HepG2 (cell line): ENCODE data around the gene ZNF782. TPM values are rescaled to one million over a fixed set of nuclear protein-coding genes. Genes with fewer than 3 reads are reported as not detected.

ENCODE experiments used
- ATAC-seq: fragments of 200-7000 bp; cut with Tn5 transposase; 3 replicates; pipeline ENCODE4 v1.9.1; 2020; ENCODE audit warnings: mild to moderate bottlenecking, moderate library complexity
- BruUV-seq: library from RNA; stranded (reverse); fragments of 400-500 nt; replicated peaks from 2 replicates; lab custom pipeline; 2021; lab: Mats Ljungman, UMichigan
- CTCF ChIA-PET: fragments of 300-600 bp; formaldehyde crosslinking; extraction: SDS; loops from one replicate; lab custom pipeline; 2021; ENCODE audit warnings: low total read pairs, inconsistent platforms, low intra/inter-chr PET ratio; lab: Yijun Ruan, JAX
- POLR2A ChIA-PET: fragments of 350-600 bp; sonication (Branson Sonifier 250); formaldehyde crosslinking; loops from one replicate; lab custom pipeline; 2020; ENCODE audit warnings: antibody characterized with exemption, inconsistent platforms; lab: Yijun Ruan, JAX
- DNase-seq: peaks from one replicate; pipeline ENCODE4 v3.0.0-alpha.2; 2015; ENCODE audit warnings: low spot score
- FAIRE-seq: peaks from 3 replicates; lab custom pipeline; 2011; peaks lifted over from hg19 to GRCh38; lab: Jason Lieb, UNC
- H2AFZ ChIP-seq: one replicate; pipeline ENCODE4 v1.6.1; 2011; ENCODE audit warnings: low read length, inconsistent platforms
- H3K27ac ChIP-seq: fragments of 300-600 bp; 3 replicates; pipeline ENCODE4 v1.8.0; 2011; ENCODE audit warnings: mixed run types, mild to moderate bottlenecking, mixed read lengths, low read length, inconsistent platforms; ENCODE audit not compliant: insufficient read depth; ENCODE audit errors: extremely low read length
- H3K27me3 ChIP-seq, 2 experiments: fragments of 200-600 bp in 1 of 2; 2 replicates in 1 of 2; 3 replicates in 1 of 2; pipeline versions ENCODE4 v1.6.0 to v1.8.0; 2011; ENCODE audit warnings: low read length in 2 of 2, mild to moderate bottlenecking in 2 of 2, moderate library complexity in 2 of 2, inconsistent platforms in 1 of 2; ENCODE audit not compliant: insufficient read depth in 2 of 2, control insufficient read depth in 1 of 2
- H3K36me3 ChIP-seq, 2 experiments: fragments of 200-600 bp in 1 of 2; replicated peaks in 1 of 2; 2 replicates in 1 of 2; 3 replicates in 1 of 2; pipeline versions ENCODE4 v1.5.1 to v1.8.0; 2011; ENCODE audit warnings: low read length in 2 of 2, inconsistent platforms in 1 of 2; ENCODE audit not compliant: insufficient read depth in 2 of 2, control insufficient read depth in 1 of 2
- H3K4me1 ChIP-seq: 2 replicates; pipeline ENCODE4 v1.5.1; 2012; ENCODE audit warnings: low read length, inconsistent platforms; ENCODE audit not compliant: insufficient read depth
- H3K4me2 ChIP-seq: 2 replicates; pipeline ENCODE4 v1.6.0; 2011; ENCODE audit warnings: low read depth, low read length, inconsistent platforms
- H3K4me3 ChIP-seq, 3 experiments: fragments of 200-600 bp in 1 of 3; sonication (generic), shearing (Covaris generic) in 1 of 3; replicated peaks in 1 of 3; 2 replicates each; pipeline ENCODE4 v1.5.1; 2011 to 2016; ENCODE audit warnings: low read length in 3 of 3, inconsistent platforms in 2 of 3, low read depth in 2 of 3, mild to moderate bottlenecking in 2 of 3, control low read depth in 1 of 3, mixed read lengths in 1 of 3; ENCODE audit not compliant: insufficient read depth in 1 of 3
- H3K79me2 ChIP-seq: one replicate; pipeline ENCODE4 v1.6.1; 2011; ENCODE audit warnings: low read length, inconsistent platforms; ENCODE audit not compliant: insufficient read depth
- H3K9ac ChIP-seq: 2 replicates; pipeline ENCODE4 v1.6.0; 2011; ENCODE audit warnings: mild to moderate bottlenecking, low read depth, low read length, inconsistent platforms; ENCODE audit not compliant: insufficient read depth
- H3K9me3 ChIP-seq: 2 replicates; pipeline ENCODE4 v1.5.1; 2012; ENCODE audit warnings: mild to moderate bottlenecking, low read length
- H4K20me1 ChIP-seq: 2 replicates; pipeline ENCODE4 v1.6.0; 2011; ENCODE audit warnings: inconsistent platforms, mild to moderate bottlenecking, low read length, moderate library complexity; ENCODE audit not compliant: insufficient read depth
- CREB1 ChIP-seq, 2 experiments: fragments of 450-650 bp in 1 of 2; IDR thresholded peaks; 2 replicates each; pipeline ENCODE4 v1.6.1; 2016 to 2017; ENCODE audit warnings: control low read depth in 1 of 2, mild to moderate bottlenecking in 1 of 2, missing compliant biosample characterization in 1 of 2, missing genetic modification characterization in 1 of 2
- FOSL1 ChIP-seq: sonication (generic); formaldehyde crosslinking; IDR thresholded peaks from 2 replicates; pipeline ENCODE4 v1.9.0; 2021; ENCODE audit warnings: missing genetic modification reagents, borderline replicate concordance
- GZF1 ChIP-seq: sonication (generic); formaldehyde crosslinking; IDR thresholded peaks from 2 replicates; pipeline ENCODE4 v1.5.1; 2020; ENCODE audit warnings: mild to moderate bottlenecking, missing genetic modification reagents
- KDM6A ChIP-seq: IDR thresholded peaks from 2 replicates; pipeline ENCODE4 v1.6.1; 2016; ENCODE audit warnings: low read depth
- POLR2G ChIP-seq: fragments of 200-400 bp; formaldehyde crosslinking; IDR thresholded peaks from 2 replicates; pipeline ENCODE4 v1.6.1; 2018; ENCODE audit warnings: mild to moderate bottlenecking, low read depth, low read length, moderate library complexity
- SAFB2 ChIP-seq: sonication (generic); formaldehyde crosslinking; IDR thresholded peaks from 2 replicates; pipeline ENCODE4 v1.5.1; 2020; ENCODE audit warnings: missing genetic modification reagents, low read depth, mild to moderate bottlenecking, borderline replicate concordance
- SIN3B ChIP-seq: fragments of 150-350 bp; IDR thresholded peaks from 2 replicates; pipeline ENCODE4 v1.6.1; 2014; ENCODE audit warnings: low read length
- SYNCRIP ChIP-seq: fragments of 200-400 bp; formaldehyde crosslinking; IDR thresholded peaks from 2 replicates; pipeline ENCODE4 v1.6.1; 2018; ENCODE audit warnings: mild to moderate bottlenecking, low read depth, low read length; ENCODE audit not compliant: insufficient read depth
- TCF7L2 ChIP-seq: IDR thresholded peaks from 2 replicates; pipeline ENCODE4 v1.6.1; 2011; ENCODE audit warnings: mild to moderate bottlenecking, low read depth, low read length, moderate library complexity
- TFAP4 ChIP-seq: sonication (generic); IDR thresholded peaks from 2 replicates; pipeline ENCODE4 v1.6.1; 2016; ENCODE audit warnings: low read depth, borderline replicate concordance
- THAP7 ChIP-seq: sonication (generic); formaldehyde crosslinking; IDR thresholded peaks from 2 replicates; pipeline ENCODE4 v1.8.1; 2023; ENCODE audit warnings: mild to moderate bottlenecking, missing genetic modification reagents
- ZBTB21 ChIP-seq: sonication (generic); formaldehyde crosslinking; IDR thresholded peaks from 2 replicates; pipeline ENCODE4 v1.4.0; 2020; ENCODE audit warnings: missing genetic modification reagents
- ZNF263 ChIP-seq: sonication (generic); formaldehyde crosslinking; IDR thresholded peaks from 2 replicates; pipeline ENCODE4 v1.4.0; 2020; ENCODE audit warnings: missing genetic modification reagents
- ZNF512B ChIP-seq: sonication (generic); formaldehyde crosslinking; IDR thresholded peaks from 2 replicates; pipeline ENCODE4 v1.5.1; 2020; ENCODE audit warnings: missing genetic modification reagents, mild to moderate bottlenecking, borderline replicate concordance
- ZNF772 ChIP-seq: sonication (generic); formaldehyde crosslinking; IDR thresholded peaks from 2 replicates; pipeline ENCODE4 v1.5.0; 2020; ENCODE audit warnings: mild to moderate bottlenecking, missing genetic modification reagents
- ZNF800 ChIP-seq: sonication (generic); formaldehyde crosslinking; IDR thresholded peaks from 2 replicates; pipeline ENCODE4 v1.4.0; 2020; ENCODE audit warnings: missing genetic modification reagents
- whole genome bisulfite sequencing: methylation state at CpG from one replicate; pipeline ENCODE4 v1.1.6; 2017; ENCODE audit warnings: low lambda C conversion rate; 5-methylcytosine and 5-hydroxymethylcytosine counted together
- in situ Hi-C: cut with HindIII; loops from 2 replicates; pipeline ENCODE4 v1.10.0; 2017; ENCODE audit warnings: low pct_unique_long_range_greater_than_20kb; ENCODE audit not compliant: extremely low pct_ligation_motif_present
- intact Hi-C: fragments of 100-400 bp; cut with micrococcal nuclease; formaldehyde crosslinking; loops from one replicate; pipeline ENCODE4 v1.10.0; 2022; ENCODE audit not compliant: unreplicated experiment
- polyA plus RNA-seq, 8 experiments: library from polyadenylated mRNA; depleted of rRNA in 3 of 8; stranded (reverse) in 7 of 8; unstranded in 1 of 8; fragments of >200 nt; fragmentation: Illumina TruSeq in 4 of 8; extraction: Trizol in 4 of 8; gene quantifications; 2 replicates each; pipeline versions ENCODE4 v1.2.1 to v1.2.3, GENCODE V29; 2011 to 2016; ENCODE audit warnings: low read depth in 4 of 8, missing spikeins in 1 of 8, mixed read lengths in 1 of 8; ENCODE audit not compliant: insufficient read depth in 1 of 8
- total RNA-seq, 5 experiments: library from RNA; depleted of rRNA; stranded (reverse); fragments of >200 nt; fragmentation: Illumina TruSeq; extraction: Trizol; gene quantifications; 2 replicates each; pipeline ENCODE4 v1.2.3, GENCODE V29; 2016; ENCODE audit warnings: low read depth in 1 of 5

Gene ZNF782
- total and polyA plus RNA-seq, 2 of the 13 experiments (the other 11 are each of a cell fraction or from before 2014, with no cell fraction given), result 1.4 to 4.9 TPM

- H3K27ac ChIP-seq, result peak overlapping the region; percentile 71
- peak overlapping the region; percentile 37 for H2AFZ ChIP-seq
- in situ Hi-C loops (loop anchor here (25.0 kb wide), 1 partner anchor 737 kb away; no protein-coding TSS in a partner anchor), intact Hi-C loops (loop anchor here (1.0 to 5.0 kb wide), 2 partner anchors 17 to 232 kb away; no protein-coding TSS in a partner anchor)
- H3K9me3 ChIP-seq, result no peaks in the 10 kb centered on the region
- DNase-seq (peak; percentile 76), FAIRE-seq (no peak), ATAC-seq (peak; percentile 73)
- H4K20me1 ChIP-seq, result no peaks in the 10 kb centered on the region
- ChIA-PET CTCF (no interaction called here), POLR2A (interaction anchor here (0.7 to 3.2 kb wide), 7 partner anchors 11 to 758 kb away, joined by 3 to 59 read pairs (median 4); partner anchors contain the start of genes NCBP1, TSTD2 and ZNF782)
- H3K4me1 ChIP-seq, result peaks cover 18% of the 10 kb centered on the region
- peak overlapping the region; percentile 93 for H3K4me2 ChIP-seq
- H3K9ac ChIP-seq, result peak overlapping the region; percentile 63
- H3K4me3 ChIP-seq, result peak overlapping the region; percentile 53 to 74 (median 59)
- TSS peak; percentile 72 for BruUV-seq
- no peaks in the 10 kb centered on the region for H3K36me3 ChIP-seq
- no peaks in the 10 kb centered on the region for H3K79me2 ChIP-seq
- H3K27me3 ChIP-seq, result no peaks in the 10 kb centered on the region; a peak in 1 of 5 replicates
- WGBS, result 10% methylated on average over 13 of the region's 13 CpGs
- TF ChIP-seq TFAP4, result no peak
- no peak for TF ChIP-seq SAFB2
- peak; percentile 7; the same call in 1 of the 2 replicates for TF ChIP-seq ZNF800 (CRISPR knock-in tag)
- TF ChIP-seq TCF7L2, result no peak
- 0 out of 2 replicates have a peak, but pooled peaks have one; percentile 12 for TF ChIP-seq GZF1 (CRISPR knock-in tag)
- no peak for TF ChIP-seq SIN3B
- peak; percentile 10; the same call in 1 of the 2 replicates for TF ChIP-seq ZNF772 (CRISPR knock-in tag)
- TF ChIP-seq FOSL1 (CRISPR knock-in tag), result peak; percentile 24; the same call in 1 of the 2 replicates
- TF ChIP-seq CREB1 (IDR thresholded peaks at IDR 0.05), result peak; percentile 67
- peak; percentile 65 for TF ChIP-seq CREB1 (CRISPR knock-in tag; IDR thresholded peaks at IDR 0.05)
- 0 out of 2 replicates have a peak, but pooled peaks have one; percentile 0 for TF ChIP-seq THAP7 (CRISPR knock-in tag)
- TF ChIP-seq ZNF512B (CRISPR knock-in tag), result 0 out of 2 replicates have a peak, but pooled peaks have one; percentile 26
- no peak for TF ChIP-seq KDM6A (CRISPR knock-in tag)
- no peak for TF ChIP-seq ZNF263 (CRISPR knock-in tag)
- no peak for TF ChIP-seq SYNCRIP
- TF ChIP-seq POLR2G, result no peak
- peak; percentile 83 for TF ChIP-seq ZBTB21 (CRISPR knock-in tag)
Measured at GRCh38 chr9:96874947-96875460, 20.7 kb upstream of the ZNF782 start.
